ENCODE results near the gene ABTB1.

The ABTB1 gene

GRCh38 chr3:127707851-127708411 is 35.2 kb downstream of the ABTB1 start:
- DNase-seq, result no peak

- DNase-seq, result no peak
Observed at GRCh38 chr3:127708837-127709236, 36.1 kb downstream of the ABTB1 start.

GRCh38 chr3:127709320-127710060 is 36.7 kb downstream of the ABTB1 start:
- no peak for DNase-seq

GRCh38 chr3:127710155-127710941 is 37.6 kb downstream of the ABTB1 start:
- no peak for DNase-seq

- DNase-seq, result no peak
Observed at GRCh38 chr3:127711021-127711695, 38.4 kb downstream of the ABTB1 start.

- no peak for DNase-seq
Observed at GRCh38 chr3:127711896-127712295, 39.1 kb downstream of the ABTB1 start.

- no peak for DNase-seq
Observed at GRCh38 chr3:127712461-127712860, 39.7 kb downstream of the ABTB1 start.

GRCh38 chr3:127712881-127713771 is 40.4 kb downstream of the ABTB1 start:
- DNase-seq, result no peak

GRCh38 chr3:127714125-127714571 is 41.4 kb downstream of the ABTB1 start:
- no peak for DNase-seq

GRCh38 chr3:127714866-127715265 is 42.1 kb downstream of the ABTB1 start:
- no peak for DNase-seq

- DNase-seq, result no peak
Observed at GRCh38 chr3:127715532-127715931, 42.8 kb downstream of the ABTB1 start.

GRCh38 chr3:127716384-127716783 is 43.6 kb downstream of the ABTB1 start:
- DNase-seq, result no peak

GRCh38 chr3:127717357-127718244 is 44.8 kb downstream of the ABTB1 start:
- DNase-seq, result no peak

- no peak for DNase-seq
Observed at GRCh38 chr3:127718245-127718915, 45.6 kb downstream of the ABTB1 start.

GRCh38 chr3:127718916-127719290 is 46.2 kb downstream of the ABTB1 start:
- no peak for DNase-seq

GRCh38 chr3:127719369-127719768 is 46.6 kb downstream of the ABTB1 start:
- DNase-seq, result no peak

- no peak for DNase-seq
Observed at GRCh38 chr3:127720161-127720823, 47.5 kb downstream of the ABTB1 start.

- no peak for DNase-seq
Observed at GRCh38 chr3:127720985-127721935, 48.5 kb downstream of the ABTB1 start.

Data from activated CD4-positive, alpha-beta T cell treated with anti-CD3 and anti-CD28 coated beads for 1 hour (primary cell).